Activated T-cell treated with anti-CD3 and anti-CD28 coated beads, Interleukin-2, amount 50 U/mL, for 48 hours (primary cell): ENCODE results near the gene OR2L8.

Source experiments
- DNase-seq, 2 experiments: peaks; one replicate each; pipeline ENCODE4 v3.0.0-alpha.2; 2020

Gene OR2L8

GRCh38 chr1:247948558-247948957 lies at the start of gene OR2L8:
OR2L8 (plus strand) TSS chr1:247948858; CDS start chr1:247948858, 0 bp downstream.
- DNase-seq, result no peak

GRCh38 chr1:247904122-247904521 lies 44.5 kb upstream of the OR2L8 start:
- no peak for DNase-seq

- DNase-seq, result no peak
Observed at GRCh38 chr1:247905181-247905580, 43.5 kb upstream of the OR2L8 start.

- peak; percentile 30 to 34 for DNase-seq
Observed at GRCh38 chr1:247905910-247906503, 42.7 kb upstream of the OR2L8 start.

- DNase-seq, result no peak
Observed at GRCh38 chr1:247906504-247907047, 42.1 kb upstream of the OR2L8 start.

GRCh38 chr1:247908766-247909165 lies 39.9 kb upstream of the OR2L8 start:
- no peak for DNase-seq

- DNase-seq, result no peak
Observed at GRCh38 chr1:247913786-247914185, 34.9 kb upstream of the OR2L8 start.

GRCh38 chr1:247914941-247915662 lies 33.6 kb upstream of the OR2L8 start:
- no peak for DNase-seq

GRCh38 chr1:247919952-247920351 lies 28.7 kb upstream of the OR2L8 start, which contains the start of gene OR2T8:
OR2T8 (plus strand) TSS chr1:247920252; CDS start chr1:247921018, 766 bp downstream.
- no peak for DNase-seq

- DNase-seq, result no peak
Observed at GRCh38 chr1:247923941-247924340, 24.7 kb upstream of the OR2L8 start.

GRCh38 chr1:247924868-247925267 lies 23.8 kb upstream of the OR2L8 start, which contains the start of gene OR2AJ1:
OR2AJ1 (plus strand) TSS chr1:247924889; CDS start chr1:247933769, 8,880 bp downstream.
- DNase-seq, result no peak

GRCh38 chr1:247933989-247934388 lies 14.7 kb upstream of the OR2L8 start:
- DNase-seq, result no peak

GRCh38 chr1:247935781-247936180 lies 12.9 kb upstream of the OR2L8 start:
- DNase-seq, result no peak

GRCh38 chr1:247936415-247936814 lies 12.2 kb upstream of the OR2L8 start:
- no peak for DNase-seq

- DNase-seq, result peak; percentile 97 to 98
Observed at GRCh38 chr1:247936965-247937734, 11.5 kb upstream of the OR2L8 start.

- no peak for DNase-seq
Observed at GRCh38 chr1:247942624-247943023, 6.0 kb upstream of the OR2L8 start.

GRCh38 chr1:247953408-247953807 lies 4.8 kb downstream of the OR2L8 start:
- no peak for DNase-seq

- DNase-seq, result no peak
Observed at GRCh38 chr1:247961791-247962190, 13.1 kb downstream of the OR2L8 start.

GRCh38 chr1:247962911-247963588 lies 14.4 kb downstream of the OR2L8 start:
- no peak for DNase-seq

GRCh38 chr1:247964933-247965332 lies 16.3 kb downstream of the OR2L8 start, which contains the start of gene OR2AK2:
OR2AK2 (plus strand) TSS chr1:247965233; CDS start chr1:247965377, 144 bp downstream.
- no peak for DNase-seq

GRCh38 chr1:247966532-247967204 lies 18.0 kb downstream of the OR2L8 start:
- DNase-seq, result no peak

- DNase-seq, result no peak
Observed at GRCh38 chr1:247992986-247993385, 44.3 kb downstream of the OR2L8 start.
